MCF 10A (cell line): ENCODE measurements around the gene TBCD. TPM values are rescaled to one million over a fixed set of nuclear protein-coding genes. Genes with fewer than 3 reads are reported as not detected.
"Not testable (repeated sequence)": the region's sequence is repeated elsewhere in the genome, so short reads cannot be mapped to it uniquely, and the experiment has no call there.

ENCODE experiments used
- BruUV-seq: library from RNA; stranded (reverse); fragments of 400-500 nt; replicated peaks from 2 replicates; lab custom pipeline; 2021; lab: Mats Ljungman, UMichigan
- CTCF ChIA-PET: fragments of 300-600 bp; sonication (Branson Sonifier 250); formaldehyde crosslinking; extraction: SDS; loops from one replicate; lab custom pipeline; 2021; ENCODE audit warnings: antibody characterized with exemption, inconsistent platforms; lab: Yijun Ruan, JAX
- POLR2A ChIA-PET: fragments of 300-600, 350-650 bp; sonication (Branson Sonifier 250); formaldehyde crosslinking; extraction: SDS; loops from one replicate; lab custom pipeline; 2020; ENCODE audit warnings: antibody characterized with exemption, inconsistent platforms; lab: Yijun Ruan, JAX
- DNase-seq: peaks from one replicate; pipeline ENCODE4 v3.0.0-alpha.2; 2018; ENCODE audit not compliant: unreplicated experiment
- H3K27ac Mint-ChIP-seq: one replicate; pipeline ENCODE4 v1.8.0; 2022; ENCODE audit warnings: mild to moderate bottlenecking, low read depth, mixed read lengths; ENCODE audit not compliant: unreplicated experiment
- H3K27me3 Mint-ChIP-seq: one replicate; pipeline ENCODE4 v1.8.0; 2022; ENCODE audit warnings: mixed read lengths; ENCODE audit not compliant: insufficient read depth, unreplicated experiment
- H3K36me3 Mint-ChIP-seq: one replicate; pipeline ENCODE4 v1.8.0; 2022; ENCODE audit warnings: mild to moderate bottlenecking, moderate library complexity, mixed read lengths; ENCODE audit not compliant: insufficient read depth, unreplicated experiment
- H3K4me1 Mint-ChIP-seq: one replicate; pipeline ENCODE4 v1.8.0; 2022; ENCODE audit warnings: mixed read lengths; ENCODE audit not compliant: insufficient read depth, unreplicated experiment
- H3K4me3 Mint-ChIP-seq: one replicate; pipeline ENCODE4 v1.8.0; 2022; ENCODE audit warnings: mild to moderate bottlenecking, moderate library complexity, mixed read lengths; ENCODE audit not compliant: unreplicated experiment
- H3K9me3 Mint-ChIP-seq: one replicate; pipeline ENCODE4 v1.8.0; 2022; ENCODE audit warnings: mixed read lengths; ENCODE audit not compliant: unreplicated experiment
- intact Hi-C: fragments of 100-400 bp; cut with micrococcal nuclease; formaldehyde crosslinking; loops from 2 replicates; pipeline ENCODE4 v1.14.1; 2022
- total RNA-seq: library from RNA; stranded (reverse); gene quantifications from 2 replicates; pipeline ENCODE4 v1.2.3, GENCODE V29; 2022
- TF ChIP-seq, protein P1 (sequence below): fragments of 200-600 bp; IDR thresholded peaks from one replicate; pipeline ENCODE4 v1.8.0; 2022; ENCODE audit warnings: antibody characterized with exemption, mild to moderate bottlenecking; ENCODE audit not compliant: unreplicated experiment

TBCD gene
- total RNA-seq, 1 experiment from 2014 or later, result 76.2 TPM

- Mint-ChIP-seq H3K9me3 (no peaks in the 10 kb centered on the region), H3K27ac (no peak overlapping the region), H3K36me3 (peaks cover 13% of the 10 kb centered on the region), H3K4me3 (no peak overlapping the region), H3K4me1 (no peaks in the 10 kb centered on the region), H3K27me3 (no peaks in the 10 kb centered on the region)
- BruUV-seq, result no TSS peak
- intact Hi-C loops, result no loop called here
- DNase-seq, result no peak
- POLR2A ChIA-PET, result interaction anchor here (0.7 kb wide), 1 partner anchor 198 kb away, joined by 3 read pairs; no protein-coding TSS in a partner anchor
- TF ChIP-seq, protein P1, sequence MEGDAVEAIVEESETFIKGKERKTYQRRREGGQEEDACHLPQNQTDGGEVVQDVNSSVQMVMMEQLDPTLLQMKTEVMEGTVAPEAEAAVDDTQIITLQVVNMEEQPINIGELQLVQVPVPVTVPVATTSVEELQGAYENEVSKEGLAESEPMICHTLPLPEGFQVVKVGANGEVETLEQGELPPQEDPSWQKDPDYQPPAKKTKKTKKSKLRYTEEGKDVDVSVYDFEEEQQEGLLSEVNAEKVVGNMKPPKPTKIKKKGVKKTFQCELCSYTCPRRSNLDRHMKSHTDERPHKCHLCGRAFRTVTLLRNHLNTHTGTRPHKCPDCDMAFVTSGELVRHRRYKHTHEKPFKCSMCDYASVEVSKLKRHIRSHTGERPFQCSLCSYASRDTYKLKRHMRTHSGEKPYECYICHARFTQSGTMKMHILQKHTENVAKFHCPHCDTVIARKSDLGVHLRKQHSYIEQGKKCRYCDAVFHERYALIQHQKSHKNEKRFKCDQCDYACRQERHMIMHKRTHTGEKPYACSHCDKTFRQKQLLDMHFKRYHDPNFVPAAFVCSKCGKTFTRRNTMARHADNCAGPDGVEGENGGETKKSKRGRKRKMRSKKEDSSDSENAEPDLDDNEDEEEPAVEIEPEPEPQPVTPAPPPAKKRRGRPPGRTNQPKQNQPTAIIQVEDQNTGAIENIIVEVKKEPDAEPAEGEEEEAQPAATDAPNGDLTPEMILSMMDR, result no peak
- CTCF ChIA-PET, result interaction anchor here (0.6 to 0.7 kb wide), 2 partner anchors 27 to 450 kb away, joined by 3 read pairs; no protein-coding TSS in a partner anchor
Observed at GRCh38 chr17:82984751-82985427, 233.0 kb downstream of the TBCD start.

GRCh38 chr17:82985428-82985805, 233.6 kb downstream of the TBCD start:
- intact Hi-C loops, result no loop called here
- no peak for DNase-seq
- H3K4me3 Mint-ChIP-seq, result no peak overlapping the region
- CTCF ChIA-PET, result interaction anchor here (0.6 kb wide), 1 partner anchor 450 kb away, joined by 3 read pairs; no protein-coding TSS in a partner anchor
- no peak overlapping the region for H3K27ac Mint-ChIP-seq
- POLR2A ChIA-PET, result no interaction called here
- no peaks in the 10 kb centered on the region for H3K27me3 Mint-ChIP-seq
- TF ChIP-seq, protein P1, result no peak
- peaks cover 13% of the 10 kb centered on the region for H3K36me3 Mint-ChIP-seq
- no peaks in the 10 kb centered on the region for H3K9me3 Mint-ChIP-seq
- no TSS peak for BruUV-seq
- no peaks in the 10 kb centered on the region for H3K4me1 Mint-ChIP-seq

DNA sequence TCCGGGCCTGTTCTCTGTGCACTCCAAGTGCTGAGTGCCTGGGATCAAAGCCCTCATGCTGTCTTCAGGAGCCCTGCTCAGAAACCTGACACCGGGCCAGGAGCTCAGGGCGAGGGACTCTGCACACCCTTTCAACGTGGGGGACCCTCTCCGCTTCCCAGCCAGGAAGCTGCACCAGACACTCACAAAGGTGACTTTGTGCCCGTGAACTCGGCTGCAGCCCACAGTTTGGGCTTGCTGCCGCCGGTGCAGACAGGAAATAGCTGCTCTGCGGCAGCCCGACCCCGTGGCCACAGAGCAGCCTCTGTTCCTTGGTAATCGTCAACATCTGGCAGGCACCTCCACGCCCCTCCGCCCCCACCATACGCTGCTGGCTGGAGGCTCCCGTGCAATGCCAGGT, 234.1 kb downstream of the TBCD start:
- Mint-ChIP-seq H3K4me1 (no peaks in the 10 kb centered on the region), H3K4me3 (no peak overlapping the region), H3K27ac (no peak overlapping the region), H3K27me3 (no peaks in the 10 kb centered on the region), H3K9me3 (no peaks in the 10 kb centered on the region), H3K36me3 (peaks cover 13% of the 10 kb centered on the region)
- ChIA-PET CTCF (no interaction called here), POLR2A (interaction anchor here (0.5 kb wide), 1 partner anchor 161 kb away, joined by 3 read pairs; no protein-coding TSS in a partner anchor)
- intact Hi-C loops, result no loop called here
- TF ChIP-seq, protein P1, result no peak
- BruUV-seq, result no TSS peak
- no peak for DNase-seq

- ChIA-PET POLR2A (interaction anchor here (0.6 to 1.0 kb wide), 2 partner anchors 10 to 100 kb away, joined by 3 to 4 read pairs; no protein-coding TSS in a partner anchor), CTCF (interaction anchor here (0.7 kb wide), 1 partner anchor 139 kb away, joined by 3 read pairs; no protein-coding TSS in a partner anchor)
- DNase-seq, BruUV-seq, H3K27ac Mint-ChIP-seq, H3K4me3 Mint-ChIP-seq, intact Hi-C loops, H3K36me3 Mint-ChIP-seq, H3K4me1 Mint-ChIP-seq, H3K27me3 Mint-ChIP-seq: not testable (repeated sequence)
- H3K9me3 Mint-ChIP-seq, result peaks cover 19% of the 10 kb centered on the region
Observed at GRCh38 chr17:82989051-82989450, 237.2 kb downstream of the TBCD start.
